Tibial artery (tissue), 4 donors: Measurements from ENCODE around the gene LAMA2.
"Not testable (repeated sequence)": the region's sequence is repeated elsewhere in the genome, so short reads cannot be mapped to it uniquely, and the experiment has no call there.

Experiments
- DNase-seq, 2 donors: peaks; one replicate each; pipeline ENCODE4 v3.0.0-alpha.2; 2019
- H3K27ac ChIP-seq, 2 donors: fragments of 200-600 bp; sonication (generic) in 1 of 2; 1 replicate in 1 of 2; 2 replicates in 1 of 2; pipeline ENCODE4 v1.5.1; 2018 to 2019; ENCODE audit warnings: mild to moderate bottlenecking in 1 of 2
- H3K27me3 ChIP-seq, 2 donors: fragments of 200-600 bp; sonication (generic) in 1 of 2; one replicate each; pipeline versions ENCODE4 v1.5.1 to v1.6.0; 2016 to 2019
- H3K36me3 ChIP-seq, 3 donors: fragments of 200-600 bp; sonication (generic) in 2 of 3; one replicate each; pipeline ENCODE4 v1.5.1; 2016 to 2019; ENCODE audit warnings: mild to moderate bottlenecking in 2 of 3
- H3K4me1 ChIP-seq, 4 donors: fragments of 200-600 bp; sonication (generic) in 2 of 4; 1 replicate in 3 of 4; 2 replicates in 1 of 4; pipeline ENCODE4 v1.5.1; 2016 to 2019
- H3K4me3 ChIP-seq, 2 donors: fragments of 200-600 bp; sonication (generic) in 1 of 2; 1 replicate in 1 of 2; 2 replicates in 1 of 2; pipeline ENCODE4 v1.5.1; 2018 to 2019; ENCODE audit warnings: mild to moderate bottlenecking in 2 of 2
- H3K9me3 ChIP-seq, 3 donors: fragments of 200-600 bp; sonication (generic) in 1 of 3; one replicate each; pipeline ENCODE4 v1.5.1; 2016 to 2019
- intact Hi-C: fragments of 100-400 bp; cut with DNase I; formaldehyde crosslinking; loops from one replicate; pipeline ENCODE4 v1.15.0; 2023; ENCODE audit warnings: low total_unique reads
- TF ChIP-seq, protein P1 (sequence below), 2 experiments: fragments of 200-600 bp in 1 of 2; fragments of 450-650 bp in 1 of 2; IDR thresholded peaks; one replicate each; pipeline ENCODE4 v1.5.1; 2017 to 2019; ENCODE audit warnings: antibody characterized with exemption in 2 of 2, mild to moderate bottlenecking in 1 of 2, moderate library complexity in 1 of 2

The LAMA2 gene

DNA sequence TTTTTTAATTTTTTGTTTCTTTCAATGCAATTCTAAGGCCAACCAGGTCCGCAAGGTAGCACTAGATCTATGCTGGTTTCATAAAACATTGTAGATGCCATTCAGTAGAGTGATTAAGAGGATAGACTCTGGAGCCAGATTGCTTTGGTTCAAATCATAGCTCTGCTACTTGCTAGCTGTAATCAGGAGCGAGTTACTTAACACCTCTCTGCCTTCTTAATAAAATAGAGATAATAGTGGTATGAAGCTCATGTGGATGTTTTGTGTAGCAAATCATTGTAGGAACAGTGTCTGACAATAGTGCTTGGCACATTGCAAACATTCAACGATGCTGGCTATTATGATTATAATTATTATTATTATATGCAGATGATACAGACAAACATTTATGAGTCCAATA, 164.9 kb downstream of the LAMA2 start:
- peaks cover 0 to 8% (median 0%) of the 10 kb centered on the region in 3 donors for H3K36me3 ChIP-seq
- H3K9me3 ChIP-seq, result peaks cover 0 to 5% (median 0%) of the 10 kb centered on the region in 3 donors
- no peak for DNase-seq
- H3K4me1 ChIP-seq, result no peaks in the 10 kb centered on the region
- H3K4me3 ChIP-seq, result no peak overlapping the region
- H3K27ac ChIP-seq, result no peak overlapping the region
- TF ChIP-seq, protein P1, sequence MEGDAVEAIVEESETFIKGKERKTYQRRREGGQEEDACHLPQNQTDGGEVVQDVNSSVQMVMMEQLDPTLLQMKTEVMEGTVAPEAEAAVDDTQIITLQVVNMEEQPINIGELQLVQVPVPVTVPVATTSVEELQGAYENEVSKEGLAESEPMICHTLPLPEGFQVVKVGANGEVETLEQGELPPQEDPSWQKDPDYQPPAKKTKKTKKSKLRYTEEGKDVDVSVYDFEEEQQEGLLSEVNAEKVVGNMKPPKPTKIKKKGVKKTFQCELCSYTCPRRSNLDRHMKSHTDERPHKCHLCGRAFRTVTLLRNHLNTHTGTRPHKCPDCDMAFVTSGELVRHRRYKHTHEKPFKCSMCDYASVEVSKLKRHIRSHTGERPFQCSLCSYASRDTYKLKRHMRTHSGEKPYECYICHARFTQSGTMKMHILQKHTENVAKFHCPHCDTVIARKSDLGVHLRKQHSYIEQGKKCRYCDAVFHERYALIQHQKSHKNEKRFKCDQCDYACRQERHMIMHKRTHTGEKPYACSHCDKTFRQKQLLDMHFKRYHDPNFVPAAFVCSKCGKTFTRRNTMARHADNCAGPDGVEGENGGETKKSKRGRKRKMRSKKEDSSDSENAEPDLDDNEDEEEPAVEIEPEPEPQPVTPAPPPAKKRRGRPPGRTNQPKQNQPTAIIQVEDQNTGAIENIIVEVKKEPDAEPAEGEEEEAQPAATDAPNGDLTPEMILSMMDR (IDR thresholded peaks at IDR 0.05), result no peak
- intact Hi-C loops, result no loop called here
- H3K27me3 ChIP-seq, result no peaks in the 10 kb centered on the region

DNA sequence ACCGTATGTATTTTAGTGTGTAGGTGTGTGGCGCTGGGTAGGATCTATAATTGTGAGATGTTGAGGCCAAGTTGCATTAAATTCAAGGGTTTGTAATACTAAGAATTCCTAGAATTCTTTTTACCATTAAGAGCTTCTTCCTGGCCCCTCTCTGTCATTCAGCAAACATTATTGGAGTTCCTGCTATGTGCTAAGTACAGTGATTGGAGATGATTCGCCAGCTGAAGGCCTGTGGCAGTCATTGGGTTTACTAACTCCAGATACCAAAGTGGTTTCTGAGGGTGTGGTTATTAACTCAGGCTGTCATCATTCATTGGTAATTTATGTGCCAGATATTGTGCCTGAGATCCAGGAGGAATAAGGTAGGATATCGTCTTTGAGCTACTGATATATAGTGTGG, 167.1 kb downstream of the LAMA2 start:
- Histone ChIP-seq H3K4me3 (no peak overlapping the region), H3K27ac (no peak overlapping the region), H3K9me3 (no peaks in the 10 kb centered on the region), H3K4me1 (no peaks in the 10 kb centered on the region), H3K36me3 (peaks cover 0 to 15% (median 0%) of the 10 kb centered on the region in 3 donors), H3K27me3 (no peaks in the 10 kb centered on the region)
- no peak for DNase-seq
- TF ChIP-seq, protein P1 (IDR thresholded peaks at IDR 0.05), result no peak
- intact Hi-C loops, result no loop called here

DNA sequence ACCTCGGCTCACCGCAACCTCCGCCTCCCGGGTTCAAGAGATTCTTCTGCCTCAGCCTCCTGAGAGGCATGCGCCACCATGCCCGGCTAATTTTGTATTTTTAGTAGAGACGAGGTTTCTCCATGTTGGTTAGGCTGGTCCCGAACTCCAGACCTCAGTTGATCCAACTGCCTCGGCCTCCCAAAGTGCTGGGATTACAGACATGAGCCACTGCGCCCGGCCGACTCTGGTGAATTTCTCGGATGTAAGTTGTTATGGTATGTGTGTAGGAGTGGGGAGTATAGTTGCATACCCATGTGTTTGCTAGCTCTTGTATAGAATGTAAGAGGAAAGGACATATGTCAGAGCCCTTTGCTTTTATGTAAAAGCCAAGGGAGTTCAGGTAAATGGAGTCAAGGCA, 170.2 kb downstream of the LAMA2 start:
- DNase-seq, H3K9me3 ChIP-seq, H3K27me3 ChIP-seq, intact Hi-C loops, H3K4me1 ChIP-seq, H3K4me3 ChIP-seq, H3K27ac ChIP-seq: not testable (repeated sequence)
- H3K36me3 ChIP-seq, result peaks cover 0 to 15% (median 0%) of the 10 kb centered on the region in 3 donors

DNA sequence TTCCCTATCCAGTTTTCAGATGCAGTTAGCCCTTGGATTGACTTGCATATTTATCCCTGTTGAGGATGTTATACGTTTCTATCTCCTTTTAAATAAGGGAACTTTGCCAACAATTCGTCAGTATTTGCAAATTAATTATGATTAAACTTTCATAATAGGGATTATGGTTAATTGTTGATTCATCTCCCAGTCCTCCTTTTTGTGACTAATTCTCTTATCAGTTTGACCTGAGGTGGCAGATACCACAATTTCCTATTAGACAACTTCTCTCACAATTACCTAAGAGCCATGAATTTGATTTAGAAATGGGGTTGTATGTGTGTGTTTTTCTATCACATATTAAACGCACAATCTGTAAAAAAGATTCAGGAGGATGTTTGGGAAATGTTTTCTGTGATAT, 172.9 kb downstream of the LAMA2 start:
- no peak for DNase-seq
- Histone ChIP-seq H3K4me1 (no peaks in the 10 kb centered on the region), H3K4me3 (no peak overlapping the region), H3K27me3 (no peaks in the 10 kb centered on the region), H3K27ac (no peak overlapping the region), H3K36me3 (peaks cover 0 to 12% (median 6%) of the 10 kb centered on the region in 3 donors), H3K9me3 (no peaks in the 10 kb centered on the region)
- TF ChIP-seq, protein P1 (IDR thresholded peaks at IDR 0.05), result no peak
- intact Hi-C loops, result no loop called here

DNA sequence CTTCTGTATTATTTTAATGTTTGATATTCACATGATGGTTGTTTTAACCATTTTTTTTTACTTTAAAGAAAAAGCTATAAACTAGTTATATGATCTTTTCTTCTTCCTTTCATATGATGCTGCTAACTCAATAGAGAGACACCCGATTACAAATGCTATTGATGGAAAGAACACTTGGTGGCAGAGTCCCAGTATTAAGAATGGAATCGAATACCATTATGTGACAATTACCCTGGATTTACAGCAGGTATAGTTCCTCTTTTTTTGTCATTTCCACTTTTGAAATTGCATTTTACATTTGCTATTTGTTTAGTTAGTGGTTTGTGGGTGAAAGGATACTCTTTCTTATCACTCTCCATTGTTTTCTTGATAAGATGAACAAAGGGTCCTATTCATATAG, 176.7 kb downstream of the LAMA2 start:
- Histone ChIP-seq H3K4me1 (no peaks in the 10 kb centered on the region), H3K4me3 (no peak overlapping the region), H3K36me3 (peaks cover 0 to 12% (median 0%) of the 10 kb centered on the region in 3 donors), H3K27ac (no peak overlapping the region), H3K9me3 (no peaks in the 10 kb centered on the region), H3K27me3 (no peaks in the 10 kb centered on the region)
- DNase-seq, result no peak
- intact Hi-C loops, result no loop called here
- TF ChIP-seq, protein P1 (IDR thresholded peaks at IDR 0.05), result no peak

DNA sequence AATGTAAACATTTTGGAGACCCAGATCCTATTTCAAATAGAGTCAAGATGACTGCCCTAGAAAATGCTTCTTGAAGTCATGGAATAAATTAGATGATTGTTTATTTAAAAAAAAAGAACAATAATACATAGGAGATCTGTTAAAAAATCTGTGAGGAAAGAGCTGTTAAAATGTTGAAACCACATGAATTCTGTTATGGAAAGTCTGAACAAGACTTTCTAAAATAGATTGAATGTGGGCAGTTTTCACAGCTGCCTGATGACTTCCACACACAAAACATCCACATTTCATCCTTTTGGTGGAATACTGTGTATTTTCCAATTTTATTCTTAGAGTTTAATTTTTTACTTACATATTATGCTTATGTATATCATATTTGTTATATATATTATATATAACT, 186.1 kb downstream of the LAMA2 start:
- no peaks in the 10 kb centered on the region for H3K4me1 ChIP-seq
- peaks cover 0 to 5% (median 0%) of the 10 kb centered on the region in 3 donors for H3K9me3 ChIP-seq
- no peak for DNase-seq
- peaks cover 0 to 6% (median 0%) of the 10 kb centered on the region in 3 donors for H3K36me3 ChIP-seq
- H3K4me3 ChIP-seq, result no peak overlapping the region
- no peak overlapping the region for H3K27ac ChIP-seq
- no peaks in the 10 kb centered on the region for H3K27me3 ChIP-seq
- intact Hi-C loops, result no loop called here
- TF ChIP-seq, protein P1 (IDR thresholded peaks at IDR 0.05), result no peak
